ENCODE results near the gene COPB1. TPM values are rescaled to one million over a fixed set of nuclear protein-coding genes. Genes with fewer than 3 reads are reported as not detected.

Gene COPB1
- total and polyA plus RNA-seq, 2 of the 8 experiments (the other 6 are each of a cell fraction or from before 2014, with no cell fraction given), result 28.7 to 72.1 TPM

DNA sequence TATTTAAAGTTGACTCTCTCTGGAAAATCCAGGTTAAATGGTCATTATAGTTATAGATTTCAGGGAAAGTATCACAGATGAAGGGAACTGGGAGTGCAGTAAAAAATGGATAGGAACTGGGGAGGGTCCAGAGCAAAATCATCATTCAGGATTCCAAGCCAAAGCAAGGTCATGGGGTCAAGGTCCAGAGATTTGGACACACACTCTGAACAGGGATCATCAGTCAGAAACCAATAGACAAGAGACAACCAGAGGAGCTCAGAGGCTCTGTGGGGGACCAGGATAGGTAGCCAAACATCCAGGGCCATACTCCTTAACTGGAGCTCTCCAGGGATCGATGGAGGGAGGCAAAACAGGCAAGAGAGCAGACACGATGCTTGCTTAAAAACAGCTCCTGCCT, 47.8 kb upstream of the COPB1 start:
- no peak for FAIRE-seq
- H3K56ac ChIP-seq (replicated peaks; ENCODE audit: insufficient read length, low read depth, low read length), result no peak overlapping the region
- CTCF ChIA-PET (ENCODE audit: partially characterized antibody), result interaction anchor here (0.6 to 1.7 kb wide), 5 partner anchors 9 to 381 kb away, joined by 3 to 7 read pairs (median 3); no protein-coding TSS in a partner anchor
- no peaks in the 10 kb centered on the region for H3K36me3 ChIP-seq (ENCODE audit: control insufficient read depth in 2 of 4, insufficient read depth in 4 of 4, low read length in 3 of 4)
- no peaks in the 10 kb centered on the region for H3K23me2 ChIP-seq (ENCODE audit: low read depth, low read length)
- H2AK5ac ChIP-seq (ENCODE audit: low read depth, low read length), result no peak overlapping the region
- DNase-seq (ENCODE audit: low read depth in 1 of 2, low spot score in 2 of 2), result no peak
- no peak overlapping the region for H3K4ac ChIP-seq (replicated peaks; ENCODE audit: insufficient read length, low read depth, low read length)
- TF ChIP-seq, protein P1, sequence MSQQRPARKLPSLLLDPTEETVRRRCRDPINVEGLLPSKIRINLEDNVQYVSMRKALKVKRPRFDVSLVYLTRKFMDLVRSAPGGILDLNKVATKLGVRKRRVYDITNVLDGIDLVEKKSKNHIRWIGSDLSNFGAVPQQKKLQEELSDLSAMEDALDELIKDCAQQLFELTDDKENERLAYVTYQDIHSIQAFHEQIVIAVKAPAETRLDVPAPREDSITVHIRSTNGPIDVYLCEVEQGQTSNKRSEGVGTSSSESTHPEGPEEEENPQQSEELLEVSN (IDR thresholded peaks at IDR 0.05), result no peak
- no peak for TF ChIP-seq NANOG (IDR thresholded peaks at IDR 0.05; ENCODE audit: insufficient read depth, low read depth, low read length, poor library complexity, severe bottlenecking)
- TF ChIP-seq, protein P2, sequence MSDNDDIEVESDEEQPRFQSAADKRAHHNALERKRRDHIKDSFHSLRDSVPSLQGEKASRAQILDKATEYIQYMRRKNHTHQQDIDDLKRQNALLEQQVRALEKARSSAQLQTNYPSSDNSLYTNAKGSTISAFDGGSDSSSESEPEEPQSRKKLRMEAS (IDR thresholded peaks at IDR 0.05), result no peak
- TF ChIP-seq BACH1 (IDR thresholded peaks at IDR 0.05; ENCODE audit: low read length), result no peak
- TF ChIP-seq HDAC6 (IDR thresholded peaks at IDR 0.05; ENCODE audit: low read depth, low read length), result no peak
- TF ChIP-seq HDAC2 (IDR thresholded peaks at IDR 0.05; ENCODE audit: borderline replicate concordance in 1 of 2, low read depth in 2 of 2, low read length in 2 of 2), result no peak
- no peak for TF ChIP-seq RFX5 (IDR thresholded peaks at IDR 0.05; ENCODE audit: borderline replicate concordance, low read depth, low read length)
- peak overlapping the region; percentile 75; the same call in 1 of the 2 replicates for H2BK15ac ChIP-seq (ENCODE audit: low read length)
- H3K4me3 ChIP-seq (ENCODE audit: extremely low read depth in 1 of 4, insufficient read depth in 2 of 4, low read depth in 3 of 4, low read length in 4 of 4), result no peak overlapping the region
- no peak overlapping the region for H2BK20ac ChIP-seq (ENCODE audit: low read length)
- no peak overlapping the region for H4K5ac ChIP-seq (ENCODE audit: insufficient read length, low read depth, low read length)
- no peak overlapping the region for H2BK12ac ChIP-seq (ENCODE audit: low read depth, low read length)
- H4K91ac ChIP-seq (replicated peaks; ENCODE audit: insufficient read length, low read length), result no peak overlapping the region
- no peaks in the 10 kb centered on the region for H3K27me3 ChIP-seq (replicated peaks in 1 of 4; ENCODE audit: control insufficient read depth in 3 of 4, extremely low read depth in 1 of 4, insufficient read depth in 3 of 4, low read length in 3 of 4)
- no peak overlapping the region for H3K18ac ChIP-seq (ENCODE audit: extremely low read depth, low read length)
- no peak overlapping the region for H2BK5ac ChIP-seq (ENCODE audit: low read depth, low read length)
- no peak overlapping the region for H2AFZ ChIP-seq (ENCODE audit: low read length)
- H3K9me3 ChIP-seq (ENCODE audit: insufficient read depth in 2 of 2, low read depth in 1 of 2, low read length in 1 of 2), result no peaks in the 10 kb centered on the region
- H3K79me2 ChIP-seq (ENCODE audit: control insufficient read depth in 1 of 2, insufficient read depth in 2 of 2, low read length in 2 of 2), result no peaks in the 10 kb centered on the region
- no peaks in the 10 kb centered on the region for H3K4me1 ChIP-seq (replicated peaks in 1 of 4; ENCODE audit: control insufficient read depth in 3 of 4, insufficient read depth in 4 of 4, low read length in 3 of 4)
- no peaks in the 10 kb centered on the region for H3K79me1 ChIP-seq (ENCODE audit: low read depth, low read length)
- 92% methylated on average over 2 of the region's 2 CpGs; no CpG with 5 or more reads in 1 of the 2 experiments for WGBS, 2 experiments (ENCODE audit: extremely low coverage in 1 of 2, insufficient coverage in 1 of 2, insufficient read length in 1 of 2, insufficient replicate concordance in 2 of 2, low coverage in 1 of 2, low lambda C conversion rate in 2 of 2, missing lambda C conversion rate in 1 of 2)
- no peak overlapping the region for H3K4me2 ChIP-seq (ENCODE audit: insufficient read depth in 1 of 2, low read depth in 2 of 2, low read length in 2 of 2)
- H4K20me1 ChIP-seq (replicated peaks in 1 of 2; ENCODE audit: control insufficient read depth in 1 of 2, insufficient read depth in 2 of 2, low read length in 2 of 2), result no peaks in the 10 kb centered on the region
- no peak overlapping the region for H2BK120ac ChIP-seq (replicated peaks; ENCODE audit: low read depth, low read length)
- no peak overlapping the region for H3K14ac ChIP-seq (ENCODE audit: insufficient read length)
- H4K8ac ChIP-seq (ENCODE audit: extremely low read depth, insufficient read depth, low read length), result no peak overlapping the region
- no peak overlapping the region for H3K27ac ChIP-seq (ENCODE audit: low read depth, low read length)
- POLR2A ChIA-PET (ENCODE audit: partially characterized antibody), result interaction anchor here (0.9 kb wide), 1 partner anchor 27 kb away, joined by 3 read pairs; the partner anchor contains the start of gene PSMA1
- no peak overlapping the region for H3K23ac ChIP-seq (ENCODE audit: insufficient read length)
- H3K9ac ChIP-seq (replicated peaks in 1 of 4; ENCODE audit: extremely low read depth in 1 of 4, low read depth in 3 of 4, low read length in 3 of 4), result no peak overlapping the region

Measured in H1 (cell line).